Right lobe of liver (tissue), 6 donors: Measurements from ENCODE around the gene TMC2. TPM values are rescaled to one million over a fixed set of nuclear protein-coding genes. Genes with fewer than 3 reads are reported as not detected.

Experiments
- ATAC-seq, 4 donors: fragments of 200-7000 bp; cut with Tn5 transposase; one replicate each; pipeline ENCODE4 v1.9.1; 2020; ENCODE audit warnings: mild to moderate bottlenecking in 4 of 4, moderate library complexity in 4 of 4
- DNase-seq, 3 donors: peaks; one replicate each; pipeline ENCODE4 v3.0.0-alpha.2; 2020
- H3K27ac ChIP-seq, 3 donors: fragments of 200-600 bp; one replicate each; pipeline ENCODE4 v1.8.0; 2022
- H3K27me3 ChIP-seq, 2 donors: fragments of 200-600 bp; one replicate each; pipeline ENCODE4 v1.8.0; 2022
- H3K36me3 ChIP-seq, 4 donors: fragments of 200-600 bp; sonication (generic) in 1 of 4; one replicate each; pipeline versions ENCODE4 v1.5.1 to v1.8.0; 2017 to 2022; ENCODE audit warnings: control low read depth in 1 of 4
- H3K4me1 ChIP-seq, 4 donors: fragments of 200-600 bp; sonication (generic) in 1 of 4; one replicate each; pipeline versions ENCODE4 v1.5.1 to v1.8.0; 2017 to 2022; ENCODE audit warnings: control low read depth in 1 of 4
- H3K4me3 ChIP-seq, 3 donors: fragments of 200-600 bp; one replicate each; pipeline ENCODE4 v1.8.0; 2022
- H3K9me3 ChIP-seq, 4 donors: fragments of 200-600 bp; sonication (generic) in 1 of 4; one replicate each; pipeline versions ENCODE4 v1.5.1 to v1.8.0; 2017 to 2022; ENCODE audit warnings: control low read depth in 1 of 4
- POLR2A ChIP-seq: fragments of 450-650 bp; IDR thresholded peaks from one replicate; pipeline ENCODE4 v1.6.1; 2017; ENCODE audit warnings: antibody characterized with exemption, mild to moderate bottlenecking
- WGBS: methylation state at CpG from one replicate; pipeline ENCODE4 v1.1.6; 2018; ENCODE audit warnings: low coverage, low lambda C conversion rate; ENCODE audit not compliant: insufficient coverage; ENCODE audit errors: missing lambda C conversion rate; 5-methylcytosine and 5-hydroxymethylcytosine counted together
- intact Hi-C, 2 donors: fragments of 100-400 bp; cut with DNase I; formaldehyde crosslinking; loops; one replicate each; pipeline versions ENCODE4 v1.11.2 to v1.14.1; 2022
- total RNA-seq, 6 experiments: library from RNA; depleted of rRNA in 2 of 6; stranded (reverse); fragments of >200 nt in 2 of 6; fragmentation: NEBNext Ultra II Directional in 3 of 6; extraction: Animal tissue kit (Norgen Biotek cat#: 25700) in 3 of 6; gene quantifications; one replicate each; pipeline versions ENCODE4 v1.1.0 to v1.2.4, GENCODE V29; 2016 to 2023
- TF ChIP-seq, protein P1 (sequence below), 4 donors: fragments of 200-600 bp in 3 of 4; fragments of 450-650 bp in 1 of 4; IDR thresholded peaks; one replicate each; pipeline versions ENCODE4 v1.5.1 to v1.8.0; 2016 to 2022; ENCODE audit warnings: antibody characterized with exemption in 4 of 4, mild to moderate bottlenecking in 2 of 4
- donor health status: DM: no; HTN: yes; CAD: no.
- donor health status: DM: no; HTN: no; CAD: no.
- donor health status: DM: no; HTN: no; CAD: no.
- donor health status: DM: no; HTN: yes; CAD: no.
- donor health status: DM: no; HTN: yes; CAD: no.

TMC2 gene
- total RNA-seq, 6 experiments from 2014 or later: not detected

DNA sequence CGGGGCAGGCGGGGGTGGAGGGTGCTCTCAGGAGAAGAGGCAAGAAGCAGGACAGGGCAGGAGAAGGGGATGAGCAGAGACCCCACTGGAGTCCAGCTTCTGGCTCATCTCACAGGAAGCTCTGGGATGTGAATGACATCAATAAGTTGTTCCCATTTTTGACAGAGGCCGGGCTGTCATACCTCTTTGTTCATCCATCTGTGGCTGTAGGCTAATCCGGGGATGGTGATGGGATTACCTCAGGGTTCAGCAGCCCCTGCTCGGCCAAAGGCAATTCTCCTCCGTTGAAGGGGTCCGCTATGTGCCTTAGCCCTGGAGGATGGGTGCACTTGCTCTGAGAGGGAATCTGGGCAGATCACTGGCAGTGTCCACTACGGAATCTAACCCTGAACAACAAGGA lies 3.3 kb upstream of the TMC2 start:
- H3K9me3 ChIP-seq: no peaks in the 10 kb centered on the region
- H3K27ac ChIP-seq: no peak overlapping the region
- DNase-seq (no peak), ATAC-seq (no peak)
- no peaks in the 10 kb centered on the region for H3K36me3 ChIP-seq
- no peak for TF ChIP-seq POLR2A
- TF ChIP-seq, protein P1, sequence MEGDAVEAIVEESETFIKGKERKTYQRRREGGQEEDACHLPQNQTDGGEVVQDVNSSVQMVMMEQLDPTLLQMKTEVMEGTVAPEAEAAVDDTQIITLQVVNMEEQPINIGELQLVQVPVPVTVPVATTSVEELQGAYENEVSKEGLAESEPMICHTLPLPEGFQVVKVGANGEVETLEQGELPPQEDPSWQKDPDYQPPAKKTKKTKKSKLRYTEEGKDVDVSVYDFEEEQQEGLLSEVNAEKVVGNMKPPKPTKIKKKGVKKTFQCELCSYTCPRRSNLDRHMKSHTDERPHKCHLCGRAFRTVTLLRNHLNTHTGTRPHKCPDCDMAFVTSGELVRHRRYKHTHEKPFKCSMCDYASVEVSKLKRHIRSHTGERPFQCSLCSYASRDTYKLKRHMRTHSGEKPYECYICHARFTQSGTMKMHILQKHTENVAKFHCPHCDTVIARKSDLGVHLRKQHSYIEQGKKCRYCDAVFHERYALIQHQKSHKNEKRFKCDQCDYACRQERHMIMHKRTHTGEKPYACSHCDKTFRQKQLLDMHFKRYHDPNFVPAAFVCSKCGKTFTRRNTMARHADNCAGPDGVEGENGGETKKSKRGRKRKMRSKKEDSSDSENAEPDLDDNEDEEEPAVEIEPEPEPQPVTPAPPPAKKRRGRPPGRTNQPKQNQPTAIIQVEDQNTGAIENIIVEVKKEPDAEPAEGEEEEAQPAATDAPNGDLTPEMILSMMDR (IDR thresholded peaks at IDR 0.05): no peak
- H3K27me3 ChIP-seq: no peaks in the 10 kb centered on the region
- H3K4me1 ChIP-seq: no peaks in the 10 kb centered on the region
- intact Hi-C loops: loop anchor here in 1 of 2 donors (10.0 kb wide), 1 partner anchor 112 kb away; no protein-coding TSS in a partner anchor
- H3K4me3 ChIP-seq: no peak overlapping the region
- WGBS: no CpG with 5 or more reads among the region's 8 CpGs

DNA sequence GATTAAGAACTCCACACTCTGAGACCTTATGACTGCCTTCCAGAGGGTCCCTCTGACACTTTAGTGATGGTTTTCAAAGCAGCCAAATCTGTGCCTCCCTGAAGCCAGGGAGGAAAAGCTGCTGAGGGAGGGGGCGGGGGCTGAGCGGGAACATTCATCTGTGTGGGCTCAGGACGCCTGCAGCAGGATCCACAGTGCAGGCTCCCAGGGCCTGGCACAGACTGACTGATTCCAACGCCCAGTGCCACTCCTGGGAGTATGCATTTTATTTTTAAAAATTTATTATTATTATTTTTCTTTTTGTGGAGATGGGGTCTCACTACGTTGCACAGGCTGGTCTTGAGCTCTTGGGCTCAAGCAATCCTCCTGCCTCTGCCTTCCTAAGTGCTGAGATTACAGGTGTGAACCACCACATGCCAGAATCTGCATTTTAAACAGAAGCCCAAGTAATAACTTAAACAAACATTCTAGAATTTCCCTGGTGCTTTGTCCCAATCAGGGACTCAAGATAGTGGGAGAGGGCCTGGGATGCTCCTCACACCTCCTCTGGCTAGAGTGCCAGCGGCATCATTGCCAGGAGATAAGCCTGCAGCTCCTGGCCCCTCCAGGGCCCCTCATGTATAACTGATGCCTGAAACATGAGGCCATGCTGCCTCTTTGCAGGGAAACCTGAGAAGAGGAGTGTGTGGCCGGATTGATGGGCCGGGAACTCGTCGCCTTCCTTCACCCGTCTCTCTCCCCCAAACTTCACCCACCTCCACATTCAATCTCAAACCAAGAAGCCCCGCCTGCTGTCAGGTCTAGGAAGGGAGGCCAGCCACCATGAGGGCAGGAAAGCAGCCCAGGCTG lies 438 bp upstream of the TMC2 start:
- WGBS: 48% methylated on average over 7 of the region's 12 CpGs
- Histone ChIP-seq H3K4me1 (no peaks in the 10 kb centered on the region), H3K27ac (no peak overlapping the region), H3K36me3 (no peaks in the 10 kb centered on the region), H3K27me3 (no peaks in the 10 kb centered on the region), H3K9me3 (no peaks in the 10 kb centered on the region), H3K4me3 (no peak overlapping the region)
- DNase-seq (no peak), ATAC-seq (no peak)
- intact Hi-C loops: loop anchor here in 1 of 2 donors (10.0 kb wide), 1 partner anchor 109 kb away; no protein-coding TSS in a partner anchor
- TF ChIP-seq, protein P1 (IDR thresholded peaks at IDR 0.05): no peak
- no peak for TF ChIP-seq POLR2A

DNA sequence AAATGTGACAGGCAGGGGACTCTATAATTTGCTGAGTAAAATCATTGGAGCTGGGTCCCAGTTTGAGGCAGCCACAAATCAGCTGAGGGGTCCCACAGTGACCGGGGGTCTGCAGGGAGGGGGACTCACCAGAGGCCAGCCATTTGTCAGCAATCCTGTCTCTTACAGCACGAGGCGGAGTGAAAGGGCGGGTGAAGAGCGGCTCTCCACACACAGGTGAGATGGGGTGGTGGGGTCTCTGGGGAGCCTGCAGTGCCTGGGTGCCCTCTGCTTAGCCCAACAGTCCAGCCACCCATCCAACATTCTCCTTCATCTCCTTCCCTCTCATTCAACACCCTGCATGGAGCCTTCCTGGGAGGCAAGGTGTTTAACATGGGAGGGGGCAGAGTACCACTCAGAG lies 728 bp downstream of the TMC2 start:
- no peaks in the 10 kb centered on the region for H3K4me1 ChIP-seq
- TF ChIP-seq, protein P1 (IDR thresholded peaks at IDR 0.05): no peak
- TF ChIP-seq POLR2A: no peak
- DNase-seq (no peak), ATAC-seq (no peak)
- H3K4me3 ChIP-seq: no peak overlapping the region
- no peaks in the 10 kb centered on the region for H3K36me3 ChIP-seq
- H3K27me3 ChIP-seq: no peaks in the 10 kb centered on the region
- no peak overlapping the region for H3K27ac ChIP-seq
- H3K9me3 ChIP-seq: no peaks in the 10 kb centered on the region
- intact Hi-C loops: loop anchor here in 1 of 2 donors (10.0 kb wide), 1 partner anchor 108 kb away; no protein-coding TSS in a partner anchor
- no CpG with 5 or more reads among the region's 5 CpGs for WGBS

DNA sequence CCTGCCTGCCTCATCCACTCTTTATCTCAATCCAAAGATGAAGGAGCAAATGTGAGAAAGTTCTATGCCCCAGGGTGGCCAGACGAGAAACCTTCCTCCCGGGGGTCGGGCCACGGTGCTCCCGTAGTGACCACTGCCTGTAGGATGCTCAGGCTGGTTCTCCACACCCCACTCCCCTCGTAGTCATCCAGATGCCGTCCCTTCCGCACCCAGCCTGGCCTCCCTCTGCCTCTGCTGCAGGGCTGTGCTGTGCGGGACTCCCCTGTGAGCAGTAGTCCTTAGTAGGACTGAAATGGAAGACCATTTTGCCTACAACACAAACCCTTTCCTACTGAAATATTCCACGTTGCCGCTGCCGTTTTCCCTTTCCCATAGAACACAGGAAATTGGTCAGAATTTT lies 2.0 kb downstream of the TMC2 start:
- intact Hi-C loops: loop anchor here in 1 of 2 donors (10.0 kb wide), 1 partner anchor 106 kb away; no protein-coding TSS in a partner anchor
- no peak for DNase-seq

More for the DNA sequence above, 2.0 kb downstream of the TMC2 start:
- no peak for ATAC-seq
- Histone ChIP-seq H3K9me3 (no peaks in the 10 kb centered on the region), H3K27me3 (no peaks in the 10 kb centered on the region), H3K4me1 (no peaks in the 10 kb centered on the region), H3K36me3 (no peaks in the 10 kb centered on the region), H3K27ac (no peak overlapping the region), H3K4me3 (no peak overlapping the region)
- TF ChIP-seq POLR2A: no peak
- TF ChIP-seq, protein P1 (IDR thresholded peaks at IDR 0.05): no peak
- WGBS: 77% methylated on average over 5 of the region's 12 CpGs
